HEK293 (cell line): ENCODE data around the gene COPZ1.

Experiments
- HOXA7 ChIP-seq: sonication (generic); formaldehyde crosslinking; IDR thresholded peaks from 2 replicates; pipeline ENCODE4 v1.8.1; 2022; ENCODE audit warnings: missing genetic modification reagents, borderline replicate concordance
- KLF1 ChIP-seq: fragments of 450-650 bp; formaldehyde crosslinking; IDR thresholded peaks from 2 replicates; pipeline ENCODE4 v1.5.1; 2016; ENCODE audit warnings: missing biosample characterization, missing genetic modification characterization
- ZBTB17 ChIP-seq: fragments of 450-650 bp; formaldehyde crosslinking; IDR thresholded peaks from 2 replicates; pipeline ENCODE4 v1.5.1; 2016; ENCODE audit warnings: missing biosample characterization, missing genetic modification characterization
- ZBTB20 ChIP-seq: fragments of 450-650 bp; formaldehyde crosslinking; IDR thresholded peaks from 2 replicates; pipeline ENCODE4 v1.5.1; 2016; ENCODE audit warnings: missing biosample characterization, missing genetic modification characterization
- ZNF175 ChIP-seq: fragments of 450-650 bp; formaldehyde crosslinking; IDR thresholded peaks from 2 replicates; pipeline ENCODE4 v1.5.1; 2016; ENCODE audit warnings: missing biosample characterization, missing genetic modification characterization
- ZNF274 ChIP-seq, 2 experiments: fragments of 200-500 bp in 1 of 2; fragments of 450-650 bp in 1 of 2; sonication (Bioruptor generic) in 1 of 2; formaldehyde crosslinking in 1 of 2; IDR thresholded peaks; 2 replicates each; pipeline versions ENCODE4 v1.5.1 to v1.6.1; 2014 to 2016; ENCODE audit warnings: borderline replicate concordance in 1 of 2, inconsistent platforms in 1 of 2, low read length in 1 of 2, missing biosample characterization in 1 of 2, missing genetic modification characterization in 1 of 2
- ZNF350 ChIP-seq: fragments of 450-650 bp; formaldehyde crosslinking; IDR thresholded peaks from 2 replicates; pipeline ENCODE4 v1.5.0; 2017; ENCODE audit warnings: missing biosample characterization, mild to moderate bottlenecking, missing genetic modification characterization
- ZNF600 ChIP-seq: fragments of 450-650 bp; formaldehyde crosslinking; IDR thresholded peaks from 2 replicates; pipeline ENCODE4 v1.5.1; 2016; ENCODE audit warnings: missing biosample characterization, missing genetic modification characterization
- ZNF664 ChIP-seq: fragments of 450-650 bp; formaldehyde crosslinking; IDR thresholded peaks from 2 replicates; pipeline ENCODE4 v1.5.1; 2016; ENCODE audit warnings: missing biosample characterization, missing genetic modification characterization
- ZNF843 ChIP-seq: fragments of 450-650 bp; formaldehyde crosslinking; IDR thresholded peaks from 2 replicates; pipeline ENCODE4 v1.5.1; 2016; ENCODE audit warnings: missing biosample characterization, missing genetic modification characterization
- TF ChIP-seq, protein P1 (sequence below): fragments of 450-650 bp; formaldehyde crosslinking; conservative IDR thresholded peaks from 2 replicates; pipeline ENCODE4 v1.5.1; 2016; ENCODE audit warnings: low read depth, missing biosample characterization, missing genetic modification characterization
- TF ChIP-seq, protein P2 (sequence below): fragments of 450-650 bp; formaldehyde crosslinking; IDR thresholded peaks from 2 replicates; pipeline ENCODE4 v1.5.1; 2017; ENCODE audit warnings: missing biosample characterization, missing genetic modification characterization
- TF ChIP-seq, protein P3 (sequence below): fragments of 450-650 bp; formaldehyde crosslinking; IDR thresholded peaks from 2 replicates; pipeline ENCODE4 v1.5.1; 2016; ENCODE audit warnings: missing biosample characterization, missing genetic modification characterization
- TF ChIP-seq, protein P4 (sequence below): fragments of 450-650 bp; formaldehyde crosslinking; IDR thresholded peaks from 2 replicates; pipeline ENCODE4 v1.5.1; 2016; ENCODE audit warnings: missing biosample characterization, missing genetic modification characterization

The COPZ1 gene

DNA sequence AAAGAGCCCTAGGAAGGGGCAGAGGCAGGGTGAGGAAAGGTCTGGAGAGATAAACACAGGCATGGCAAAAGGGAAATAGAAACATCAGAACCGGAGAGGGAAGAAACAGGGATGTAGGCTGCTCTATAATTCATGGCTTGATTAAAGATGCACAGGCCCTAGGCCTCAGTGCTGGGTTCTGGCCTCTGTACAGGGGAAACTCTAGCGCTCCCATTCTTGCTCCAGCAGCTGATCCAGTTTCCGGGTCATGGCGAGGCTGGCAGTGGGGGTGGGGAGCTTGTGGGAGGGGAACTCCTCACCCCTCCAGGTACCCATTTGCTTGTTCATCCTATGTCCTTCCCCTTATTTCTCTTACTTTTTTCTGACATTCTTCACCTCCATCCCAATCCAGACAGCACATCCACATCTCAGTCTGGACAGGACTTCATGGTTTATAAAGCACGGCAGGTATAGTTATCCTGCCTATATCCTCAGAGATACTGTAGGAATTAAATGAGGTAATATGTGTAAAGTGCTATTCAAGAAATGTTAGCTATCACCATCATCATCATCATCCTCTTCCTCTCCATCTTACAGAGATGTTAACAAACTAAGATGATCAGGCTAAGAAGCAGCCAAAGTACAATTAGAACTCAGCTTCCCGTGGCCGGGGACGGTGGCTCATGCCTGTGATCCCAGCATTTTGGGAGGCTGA lies 47.3 kb downstream of the COPZ1 start (continued):
- TF ChIP-seq, protein P1, sequence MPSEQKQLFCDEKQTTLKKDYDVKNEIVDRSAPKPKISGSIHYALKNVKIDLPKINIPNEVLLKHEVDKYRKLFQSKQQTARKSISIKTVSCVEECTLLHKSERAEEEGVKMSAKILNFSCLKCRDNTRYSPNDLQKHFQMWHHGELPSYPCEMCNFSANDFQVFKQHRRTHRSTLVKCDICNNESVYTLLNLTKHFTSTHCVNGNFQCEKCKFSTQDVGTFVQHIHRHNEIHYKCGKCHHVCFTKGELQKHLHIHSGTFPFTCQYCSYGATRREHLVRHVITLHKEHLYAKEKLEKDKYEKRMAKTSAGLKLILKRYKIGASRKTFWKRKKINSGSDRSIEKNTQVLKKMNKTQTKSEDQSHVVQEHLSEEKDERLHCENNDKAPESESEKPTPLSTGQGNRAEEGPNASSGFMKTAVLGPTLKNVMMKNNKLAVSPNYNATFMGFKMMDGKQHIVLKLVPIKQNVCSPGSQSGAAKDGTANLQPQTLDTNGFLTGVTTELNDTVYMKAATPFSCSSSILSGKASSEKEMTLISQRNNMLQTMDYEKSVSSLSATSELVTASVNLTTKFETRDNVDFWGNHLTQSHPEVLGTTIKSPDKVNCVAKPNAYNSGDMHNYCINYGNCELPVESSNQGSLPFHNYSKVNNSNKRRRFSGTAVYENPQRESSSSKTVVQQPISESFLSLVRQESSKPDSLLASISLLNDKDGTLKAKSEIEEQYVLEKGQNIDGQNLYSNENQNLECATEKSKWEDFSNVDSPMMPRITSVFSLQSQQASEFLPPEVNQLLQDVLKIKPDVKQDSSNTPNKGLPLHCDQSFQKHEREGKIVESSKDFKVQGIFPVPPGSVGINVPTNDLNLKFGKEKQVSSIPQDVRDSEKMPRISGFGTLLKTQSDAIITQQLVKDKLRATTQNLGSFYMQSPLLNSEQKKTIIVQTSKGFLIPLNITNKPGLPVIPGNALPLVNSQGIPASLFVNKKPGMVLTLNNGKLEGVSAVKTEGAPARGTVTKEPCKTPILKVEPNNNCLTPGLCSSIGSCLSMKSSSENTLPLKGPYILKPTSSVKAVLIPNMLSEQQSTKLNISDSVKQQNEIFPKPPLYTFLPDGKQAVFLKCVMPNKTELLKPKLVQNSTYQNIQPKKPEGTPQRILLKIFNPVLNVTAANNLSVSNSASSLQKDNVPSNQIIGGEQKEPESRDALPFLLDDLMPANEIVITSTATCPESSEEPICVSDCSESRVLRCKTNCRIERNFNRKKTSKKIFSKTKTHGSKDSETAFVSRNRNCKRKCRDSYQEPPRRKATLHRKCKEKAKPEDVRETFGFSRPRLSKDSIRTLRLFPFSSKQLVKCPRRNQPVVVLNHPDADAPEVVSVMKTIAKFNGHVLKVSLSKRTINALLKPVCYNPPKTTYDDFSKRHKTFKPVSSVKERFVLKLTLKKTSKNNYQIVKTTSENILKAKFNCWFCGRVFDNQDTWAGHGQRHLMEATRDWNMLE (tag by site-specific recombination), result 0 out of 2 replicates have a peak, but pooled peaks have one; percentile 25
- TF ChIP-seq ZBTB20 (tag by site-specific recombination) (peak; percentile 59), ZNF274 (IDR thresholded peaks at IDR 0.05; ENCODE audit: low read length) (no peak), ZNF274 (tag by site-specific recombination; IDR thresholded peaks at IDR 0.05; ENCODE audit: borderline replicate concordance) (no peak), ZNF843 (tag by site-specific recombination) (no peak), KLF1 (tag by site-specific recombination) (no peak), ZNF350 (tag by site-specific recombination) (no peak), ZNF175 (no peak), ZNF664 (tag by site-specific recombination) (peak; percentile 91), HOXA7 (CRISPR knock-in tag) (no peak), ZNF600 (tag by site-specific recombination) (no peak), ZBTB17 (tag by site-specific recombination) (peak; percentile 82)
- TF ChIP-seq, protein P2, sequence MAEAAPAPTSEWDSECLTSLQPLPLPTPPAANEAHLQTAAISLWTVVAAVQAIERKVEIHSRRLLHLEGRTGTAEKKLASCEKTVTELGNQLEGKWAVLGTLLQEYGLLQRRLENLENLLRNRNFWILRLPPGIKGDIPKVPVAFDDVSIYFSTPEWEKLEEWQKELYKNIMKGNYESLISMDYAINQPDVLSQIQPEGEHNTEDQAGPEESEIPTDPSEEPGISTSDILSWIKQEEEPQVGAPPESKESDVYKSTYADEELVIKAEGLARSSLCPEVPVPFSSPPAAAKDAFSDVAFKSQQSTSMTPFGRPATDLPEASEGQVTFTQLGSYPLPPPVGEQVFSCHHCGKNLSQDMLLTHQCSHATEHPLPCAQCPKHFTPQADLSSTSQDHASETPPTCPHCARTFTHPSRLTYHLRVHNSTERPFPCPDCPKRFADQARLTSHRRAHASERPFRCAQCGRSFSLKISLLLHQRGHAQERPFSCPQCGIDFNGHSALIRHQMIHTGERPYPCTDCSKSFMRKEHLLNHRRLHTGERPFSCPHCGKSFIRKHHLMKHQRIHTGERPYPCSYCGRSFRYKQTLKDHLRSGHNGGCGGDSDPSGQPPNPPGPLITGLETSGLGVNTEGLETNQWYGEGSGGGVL (tag by site-specific recombination), result peak; percentile 42; the same call in 1 of the 2 replicates
- TF ChIP-seq, protein P3, sequence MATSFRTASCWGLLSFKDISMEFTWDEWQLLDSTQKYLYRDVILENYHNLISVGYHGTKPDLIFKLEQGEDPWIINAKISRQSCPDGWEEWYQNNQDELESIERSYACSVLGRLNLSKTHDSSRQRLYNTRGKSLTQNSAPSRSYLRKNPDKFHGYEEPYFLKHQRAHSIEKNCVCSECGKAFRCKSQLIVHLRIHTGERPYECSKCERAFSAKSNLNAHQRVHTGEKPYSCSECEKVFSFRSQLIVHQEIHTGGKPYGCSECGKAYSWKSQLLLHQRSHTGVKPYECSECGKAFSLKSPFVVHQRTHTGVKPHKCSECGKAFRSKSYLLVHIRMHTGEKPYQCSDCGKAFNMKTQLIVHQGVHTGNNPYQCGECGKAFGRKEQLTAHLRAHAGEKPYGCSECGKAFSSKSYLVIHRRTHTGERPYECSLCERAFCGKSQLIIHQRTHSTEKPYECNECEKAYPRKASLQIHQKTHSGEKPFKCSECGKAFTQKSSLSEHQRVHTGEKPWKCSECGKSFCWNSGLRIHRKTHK (tag by site-specific recombination), result no peak
- TF ChIP-seq, protein P4, sequence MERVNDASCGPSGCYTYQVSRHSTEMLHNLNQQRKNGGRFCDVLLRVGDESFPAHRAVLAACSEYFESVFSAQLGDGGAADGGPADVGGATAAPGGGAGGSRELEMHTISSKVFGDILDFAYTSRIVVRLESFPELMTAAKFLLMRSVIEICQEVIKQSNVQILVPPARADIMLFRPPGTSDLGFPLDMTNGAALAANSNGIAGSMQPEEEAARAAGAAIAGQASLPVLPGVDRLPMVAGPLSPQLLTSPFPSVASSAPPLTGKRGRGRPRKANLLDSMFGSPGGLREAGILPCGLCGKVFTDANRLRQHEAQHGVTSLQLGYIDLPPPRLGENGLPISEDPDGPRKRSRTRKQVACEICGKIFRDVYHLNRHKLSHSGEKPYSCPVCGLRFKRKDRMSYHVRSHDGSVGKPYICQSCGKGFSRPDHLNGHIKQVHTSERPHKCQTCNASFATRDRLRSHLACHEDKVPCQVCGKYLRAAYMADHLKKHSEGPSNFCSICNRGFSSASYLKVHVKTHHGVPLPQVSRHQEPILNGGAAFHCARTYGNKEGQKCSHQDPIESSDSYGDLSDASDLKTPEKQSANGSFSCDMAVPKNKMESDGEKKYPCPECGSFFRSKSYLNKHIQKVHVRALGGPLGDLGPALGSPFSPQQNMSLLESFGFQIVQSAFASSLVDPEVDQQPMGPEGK (tag by site-specific recombination), result no peak
